ENCODE results near the gene HERPUD1.

The HERPUD1 gene

DNA sequence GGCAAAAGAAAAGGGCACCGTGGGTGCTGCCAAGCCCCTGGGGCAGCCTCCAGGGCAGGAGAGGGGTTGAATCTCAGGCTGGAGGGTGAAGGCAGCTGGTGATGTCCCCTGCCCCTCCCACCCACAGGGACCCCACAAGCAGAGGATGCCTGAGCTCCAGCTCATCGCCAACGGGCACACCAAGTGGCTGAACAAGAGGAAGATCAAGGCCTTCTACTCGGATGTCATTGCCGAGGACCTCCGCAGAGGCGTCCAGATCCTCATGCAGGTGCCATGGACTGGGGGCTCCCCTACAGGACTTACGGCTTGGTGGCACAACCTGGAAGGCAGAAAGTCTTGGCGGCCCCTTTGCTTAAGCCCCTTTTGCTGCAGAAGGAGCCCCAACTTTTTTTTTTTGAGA is 45.1 kb upstream of the HERPUD1 start:
- TF ChIP-seq, protein P1, sequence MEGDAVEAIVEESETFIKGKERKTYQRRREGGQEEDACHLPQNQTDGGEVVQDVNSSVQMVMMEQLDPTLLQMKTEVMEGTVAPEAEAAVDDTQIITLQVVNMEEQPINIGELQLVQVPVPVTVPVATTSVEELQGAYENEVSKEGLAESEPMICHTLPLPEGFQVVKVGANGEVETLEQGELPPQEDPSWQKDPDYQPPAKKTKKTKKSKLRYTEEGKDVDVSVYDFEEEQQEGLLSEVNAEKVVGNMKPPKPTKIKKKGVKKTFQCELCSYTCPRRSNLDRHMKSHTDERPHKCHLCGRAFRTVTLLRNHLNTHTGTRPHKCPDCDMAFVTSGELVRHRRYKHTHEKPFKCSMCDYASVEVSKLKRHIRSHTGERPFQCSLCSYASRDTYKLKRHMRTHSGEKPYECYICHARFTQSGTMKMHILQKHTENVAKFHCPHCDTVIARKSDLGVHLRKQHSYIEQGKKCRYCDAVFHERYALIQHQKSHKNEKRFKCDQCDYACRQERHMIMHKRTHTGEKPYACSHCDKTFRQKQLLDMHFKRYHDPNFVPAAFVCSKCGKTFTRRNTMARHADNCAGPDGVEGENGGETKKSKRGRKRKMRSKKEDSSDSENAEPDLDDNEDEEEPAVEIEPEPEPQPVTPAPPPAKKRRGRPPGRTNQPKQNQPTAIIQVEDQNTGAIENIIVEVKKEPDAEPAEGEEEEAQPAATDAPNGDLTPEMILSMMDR (IDR thresholded peaks at IDR 0.05; ENCODE audit: insufficient read depth, low read length, poor library complexity, severe bottlenecking) = no peak
- DNase-seq (ENCODE audit: extremely low read depth, insufficient read length) = no peak
- Histone ChIP-seq H3K36me3 (ENCODE audit: control insufficient read depth, insufficient read depth, low read length) (no peaks in the 10 kb centered on the region), H3K4me3 (replicated peaks; ENCODE audit: low read depth, low read length) (no peak overlapping the region), H3K27me3 (replicated peaks; ENCODE audit: control insufficient read depth, insufficient read depth, low read length) (no peaks in the 10 kb centered on the region)

DNA sequence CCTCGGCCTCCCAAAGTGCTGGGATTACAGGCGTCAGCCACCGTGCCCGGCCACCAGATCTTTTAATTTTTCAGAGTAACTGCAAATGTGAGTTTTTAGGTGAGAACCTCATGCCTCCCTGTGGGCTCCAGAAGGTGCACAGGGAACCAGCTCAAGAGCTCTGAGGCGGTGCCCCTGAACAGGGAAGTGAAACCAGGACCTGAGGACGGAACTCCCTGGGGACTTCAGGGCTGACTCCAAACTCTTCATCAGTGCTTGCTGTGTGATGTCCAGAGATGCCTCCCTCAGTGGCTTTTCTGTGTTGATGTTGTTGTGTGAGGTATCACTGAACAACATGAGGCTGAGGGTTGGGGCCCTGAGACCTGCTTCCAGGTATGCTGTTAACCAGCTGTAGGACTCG is 43.1 kb upstream of the HERPUD1 start:
- Histone ChIP-seq H3K27me3 (replicated peaks; ENCODE audit: control insufficient read depth, insufficient read depth, low read length) (no peaks in the 10 kb centered on the region), H3K4me3 (replicated peaks; ENCODE audit: low read depth, low read length) (no peak overlapping the region), H3K36me3 (ENCODE audit: control insufficient read depth, insufficient read depth, low read length) (no peaks in the 10 kb centered on the region)
- TF ChIP-seq, protein P1 (IDR thresholded peaks at IDR 0.05; ENCODE audit: insufficient read depth, low read length, poor library complexity, severe bottlenecking) = no peak
- DNase-seq (ENCODE audit: extremely low read depth, insufficient read length) = peak; percentile 69

DNA sequence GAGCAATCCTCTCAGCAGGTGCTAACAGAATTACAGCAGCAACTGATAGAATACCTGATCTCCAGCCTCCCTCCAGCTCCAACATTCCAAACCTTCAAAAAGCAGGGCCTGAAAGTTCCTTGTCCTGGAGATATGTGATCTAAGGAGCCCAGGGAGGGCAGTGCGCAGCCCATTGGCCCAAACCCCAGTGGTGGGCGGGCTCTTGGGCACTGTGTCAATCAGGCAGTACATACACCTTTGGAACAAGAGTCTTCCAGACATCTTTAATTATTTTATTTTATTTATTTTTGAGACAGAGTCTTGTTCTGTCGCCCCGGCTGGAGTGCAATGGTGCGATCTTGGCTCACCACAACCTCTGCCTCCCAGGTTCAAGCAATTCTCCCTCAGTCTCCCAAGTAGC is 42.7 kb upstream of the HERPUD1 start:
- H3K4me3 ChIP-seq (replicated peaks; ENCODE audit: low read depth, low read length) = no peak overlapping the region
- peak; percentile 40 for DNase-seq (ENCODE audit: extremely low read depth, insufficient read length)
- TF ChIP-seq, protein P1 (IDR thresholded peaks at IDR 0.05; ENCODE audit: insufficient read depth, low read length, poor library complexity, severe bottlenecking) = no peak
- H3K36me3 ChIP-seq (ENCODE audit: control insufficient read depth, insufficient read depth, low read length) = no peaks in the 10 kb centered on the region
- no peaks in the 10 kb centered on the region for H3K27me3 ChIP-seq (replicated peaks; ENCODE audit: control insufficient read depth, insufficient read depth, low read length)

DNA sequence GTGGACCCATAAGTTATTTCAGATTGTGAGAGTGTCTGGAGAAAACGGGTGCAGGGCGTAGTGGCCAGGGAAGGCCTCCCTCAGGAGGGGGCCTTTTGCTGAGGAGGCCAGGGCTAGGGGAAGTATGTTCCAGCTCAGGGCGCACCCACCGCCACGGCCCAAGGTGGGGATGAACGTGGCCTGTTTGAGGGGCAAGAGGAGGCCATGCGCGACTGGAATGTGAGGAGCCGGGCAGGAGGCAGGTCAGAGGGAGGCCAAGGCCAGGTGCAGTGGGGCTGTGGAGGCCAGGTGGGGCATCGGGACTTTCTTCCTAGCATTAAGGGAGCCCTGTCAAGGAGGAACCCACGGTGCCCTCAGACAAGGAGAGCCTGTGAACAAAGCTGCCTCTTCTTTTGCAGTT is 40.3 kb upstream of the HERPUD1 start:
- H3K4me3 ChIP-seq (replicated peaks; ENCODE audit: low read depth, low read length) = no peak overlapping the region
- H3K36me3 ChIP-seq (ENCODE audit: control insufficient read depth, insufficient read depth, low read length) = no peaks in the 10 kb centered on the region
- TF ChIP-seq, protein P1 (IDR thresholded peaks at IDR 0.05; ENCODE audit: insufficient read depth, low read length, poor library complexity, severe bottlenecking) = no peak
- DNase-seq (ENCODE audit: extremely low read depth, insufficient read length) = no peak
- 0 out of 2 replicates have a peak, but pooled peaks cover 2% of the 10 kb centered on the region for H3K27me3 ChIP-seq (replicated peaks; ENCODE audit: control insufficient read depth, insufficient read depth, low read length)

DNA sequence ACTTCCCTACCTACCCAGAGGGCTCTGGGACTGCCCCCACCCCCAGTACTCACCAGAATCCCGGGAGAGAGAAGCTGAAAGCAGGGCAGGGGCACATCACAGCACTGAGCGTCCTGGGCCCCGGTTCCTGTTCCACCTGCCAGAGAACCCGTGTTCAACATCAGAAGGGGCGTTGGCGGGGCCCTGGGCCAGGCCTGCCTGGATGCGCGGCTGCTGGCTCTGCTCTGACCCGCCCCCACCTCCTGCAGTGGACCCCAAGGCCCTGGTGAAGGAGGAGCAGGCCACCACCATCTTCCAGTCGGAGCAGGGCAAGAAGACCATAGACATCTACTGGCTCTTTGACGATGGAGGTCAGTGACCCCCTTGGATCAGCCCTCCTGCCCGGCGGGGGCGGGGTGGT is 39.2 kb upstream of the HERPUD1 start:
- H3K36me3 ChIP-seq (ENCODE audit: control insufficient read depth, insufficient read depth, low read length) = no peaks in the 10 kb centered on the region
- 0 out of 2 replicates have a peak, but pooled peaks cover 2% of the 10 kb centered on the region for H3K27me3 ChIP-seq (replicated peaks; ENCODE audit: control insufficient read depth, insufficient read depth, low read length)
- no peak for DNase-seq (ENCODE audit: extremely low read depth, insufficient read length)
- TF ChIP-seq, protein P1 (IDR thresholded peaks at IDR 0.05; ENCODE audit: insufficient read depth, low read length, poor library complexity, severe bottlenecking) = no peak
- no peak overlapping the region for H3K4me3 ChIP-seq (replicated peaks; ENCODE audit: low read depth, low read length)

DNA sequence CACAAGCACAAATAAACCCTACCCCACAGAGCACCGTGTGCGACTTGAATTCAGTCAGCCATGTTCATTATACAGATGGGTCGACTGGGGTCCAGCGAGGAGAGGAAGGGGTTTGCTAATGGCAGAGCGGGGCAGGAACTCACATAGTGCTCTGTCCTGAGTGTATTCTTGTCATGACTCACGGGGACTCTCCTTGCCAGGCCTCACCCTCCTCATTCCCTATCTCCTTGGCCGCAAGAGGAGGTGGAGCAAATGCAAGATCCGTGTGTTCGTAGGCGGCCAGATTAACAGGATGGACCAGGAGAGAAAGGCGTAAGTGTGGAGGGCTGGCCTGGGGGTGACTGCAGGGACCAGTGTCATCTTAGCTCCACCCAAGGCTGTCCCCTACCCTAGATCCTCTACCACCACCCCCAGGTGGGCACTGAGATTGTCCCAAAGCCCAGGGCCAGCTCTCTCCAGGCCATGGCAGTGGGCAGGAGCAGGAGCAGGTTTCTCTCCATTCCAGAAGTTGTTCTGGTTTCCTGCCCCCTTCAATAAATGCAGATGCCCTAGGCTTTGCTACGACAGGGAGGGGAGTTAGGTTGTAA is 37.5 kb upstream of the HERPUD1 start:
- no peaks in the 10 kb centered on the region for H3K36me3 ChIP-seq (ENCODE audit: control insufficient read depth, insufficient read depth, low read length)
- TF ChIP-seq, protein P1 (IDR thresholded peaks at IDR 0.05; ENCODE audit: insufficient read depth, low read length, poor library complexity, severe bottlenecking) = no peak
- 0 out of 2 replicates have a peak, but pooled peaks cover 2% of the 10 kb centered on the region for H3K27me3 ChIP-seq (replicated peaks; ENCODE audit: control insufficient read depth, insufficient read depth, low read length)

More for the DNA sequence above, 37.5 kb upstream of the HERPUD1 start:
- no peak for DNase-seq (ENCODE audit: extremely low read depth, insufficient read length)
- H3K4me3 ChIP-seq (replicated peaks; ENCODE audit: low read depth, low read length) = no peak overlapping the region
